OCI-LY7 (cell line): ENCODE results near the gene OTUD5. TPM values are rescaled to one million over a fixed set of nuclear protein-coding genes. Genes with fewer than 3 reads are reported as not detected.

ENCODE experiments used
- BruUV-seq: library from RNA; stranded (reverse); fragments of 400-500 nt; replicated peaks from 2 replicates; lab custom pipeline; 2021; lab: Mats Ljungman, UMichigan
- CTCF ChIA-PET: fragments of 300-600 bp; sonication (Branson Sonifier 250); formaldehyde crosslinking; loops from one replicate; lab custom pipeline; 2022; ENCODE audit warnings: antibody characterized with exemption; ENCODE audit not compliant: unreplicated experiment; lab: Charles Lee
- POLR2A ChIA-PET: fragments of 300-600 bp; sonication (Branson Sonifier 250); formaldehyde crosslinking; loops from one replicate; lab custom pipeline; 2022; ENCODE audit warnings: antibody characterized with exemption; lab: Charles Lee
- DNase-seq: peaks from one replicate; pipeline ENCODE4 v3.0.0-alpha.2; 2015; ENCODE audit warnings: low spot score
- H2AFZ ChIP-seq: fragments of 200-600 bp; sonication (generic), shearing (Covaris generic); 2 replicates; pipeline ENCODE4 v1.6.1; 2014; ENCODE audit warnings: mild to moderate bottlenecking, antibody characterized with exemption, low read length, moderate library complexity
- H3K27ac ChIP-seq: fragments of 200-600 bp; sonication (generic); 2 replicates; pipeline ENCODE4 v1.5.1; 2014; ENCODE audit warnings: mixed run types, low read depth, mild to moderate bottlenecking, moderate library complexity, low read length, inconsistent platforms; ENCODE audit not compliant: poor library complexity, severe bottlenecking
- H3K36me3 ChIP-seq: fragments of 200-600 bp; sonication (generic); 2 replicates; pipeline ENCODE4 v1.6.1; 2014; ENCODE audit warnings: mild to moderate bottlenecking, antibody characterized with exemption, low read length, moderate library complexity, mixed read lengths; ENCODE audit not compliant: insufficient read depth
- H3K4me1 ChIP-seq: fragments of 200-600 bp; sonication (generic); 2 replicates; pipeline ENCODE4 v1.5.1; 2014; ENCODE audit warnings: mild to moderate bottlenecking, low read length; ENCODE audit not compliant: insufficient read depth, poor library complexity, severe bottlenecking
- H3K4me2 ChIP-seq: fragments of 200-600 bp; sonication (generic); 2 replicates; pipeline ENCODE4 v1.6.1; 2014; ENCODE audit warnings: mild to moderate bottlenecking, low read length
- H3K4me3 ChIP-seq: fragments of 200-600 bp; sonication (generic); 2 replicates; pipeline ENCODE4 v1.5.1; 2014; ENCODE audit warnings: mild to moderate bottlenecking, low read depth, low read length; ENCODE audit not compliant: poor library complexity, severe bottlenecking
- H3K79me2 ChIP-seq: fragments of 200-600 bp; sonication (generic); 2 replicates; pipeline ENCODE4 v1.6.1; 2016; ENCODE audit warnings: low read depth, mild to moderate bottlenecking, low read length, moderate library complexity, mixed read lengths; ENCODE audit not compliant: insufficient read depth
- H3K9me2 ChIP-seq: fragments of 200-600 bp; sonication (generic); 2 replicates; pipeline ENCODE4 v1.6.1; 2016; ENCODE audit warnings: mild to moderate bottlenecking, low read length, mixed read lengths; ENCODE audit not compliant: insufficient read depth
- H3K9me3 ChIP-seq: fragments of 200-600 bp; sonication (generic); 2 replicates; pipeline ENCODE4 v1.6.1; 2014; ENCODE audit warnings: mild to moderate bottlenecking, mixed run types, low read length, mixed read lengths
- H4K20me1 ChIP-seq: fragments of 200-600 bp; sonication (generic); 2 replicates; pipeline ENCODE4 v1.6.1; 2014; ENCODE audit warnings: mild to moderate bottlenecking, antibody characterized with exemption, low read length, moderate library complexity, mixed read lengths; ENCODE audit not compliant: insufficient read depth
- CTCF ChIP-seq: fragments of 200-600 bp; sonication (generic); conservative IDR thresholded peaks from 2 replicates; pipeline ENCODE4 v1.5.1; 2014; ENCODE audit warnings: mild to moderate bottlenecking, antibody characterized with exemption, low read length, moderate library complexity, mixed read lengths
- EZH2phosphoT487 ChIP-seq: fragments of 200-600 bp; sonication (generic); IDR thresholded peaks from 2 replicates; pipeline ENCODE4 v1.6.1; 2018; ENCODE audit warnings: low read depth, borderline replicate concordance, mild to moderate bottlenecking, mixed run types, antibody characterized with exemption, low read length, moderate library complexity, mixed read lengths
- intact Hi-C: fragments of 100-400 bp; cut with micrococcal nuclease; formaldehyde crosslinking; loops from one replicate; pipeline ENCODE4 v1.10.0; 2022; ENCODE audit not compliant: unreplicated experiment
- total RNA-seq, 2 experiments: library from RNA; depleted of rRNA in 1 of 2; stranded (reverse); fragments of >200 nt in 1 of 2; shearing (Covaris generic) in 1 of 2; gene quantifications; 2 replicates each; pipeline ENCODE4 v1.2.3, GENCODE V29; 2014 to 2022

Gene OTUD5
- total RNA-seq, 2 experiments from 2014 or later: 38.5 to 55.7 TPM

- no peak overlapping the region for H2AFZ ChIP-seq
- no peaks in the 10 kb centered on the region for H3K9me2 ChIP-seq
- H3K4me1 ChIP-seq: no peaks in the 10 kb centered on the region
- H3K36me3 ChIP-seq: peaks cover 38% of the 10 kb centered on the region
- H3K4me2 ChIP-seq: no peak overlapping the region
- H3K79me2 ChIP-seq: no peaks in the 10 kb centered on the region
- POLR2A ChIA-PET: interaction anchor here (0.6 kb wide), 1 partner anchor 643 kb away, joined by 4 read pairs; no protein-coding TSS in a partner anchor
- H4K20me1 ChIP-seq: no peaks in the 10 kb centered on the region
- DNase-seq: no peak
- no TSS peak for BruUV-seq
- no peaks in the 10 kb centered on the region for H3K9me3 ChIP-seq
- TF ChIP-seq CTCF (no peak), EZH2phosphoT487 (no peak)
- intact Hi-C loops: no loop called here
- H3K4me3 ChIP-seq: no peak overlapping the region
- CTCF ChIA-PET: no interaction called here
- H3K27ac ChIP-seq: no peak overlapping the region
Measured at GRCh38 chrX:48975041-48975440, 17.6 kb upstream of the OTUD5 start.

GRCh38 chrX:48974574-48974973 lies 17.2 kb upstream of the OTUD5 start:
- ChIA-PET POLR2A (interaction anchor here (0.6 to 1.4 kb wide), 2 partner anchors 11 to 643 kb away, joined by 3 to 4 read pairs; no protein-coding TSS in a partner anchor), CTCF (interaction anchor here (0.6 kb wide), 1 partner anchor 160 kb away, joined by 3 read pairs; no protein-coding TSS in a partner anchor)
- H4K20me1 ChIP-seq: no peaks in the 10 kb centered on the region
- BruUV-seq: no TSS peak
- DNase-seq: no peak
- no peak overlapping the region for H2AFZ ChIP-seq
- intact Hi-C loops: no loop called here
- H3K27ac ChIP-seq: no peak overlapping the region
- TF ChIP-seq CTCF: no peak
- no peak for TF ChIP-seq EZH2phosphoT487
- no peaks in the 10 kb centered on the region for H3K4me1 ChIP-seq
- H3K9me2 ChIP-seq: no peaks in the 10 kb centered on the region
- H3K36me3 ChIP-seq: peaks cover 34% of the 10 kb centered on the region
- H3K79me2 ChIP-seq: no peaks in the 10 kb centered on the region
- H3K9me3 ChIP-seq: no peaks in the 10 kb centered on the region
- no peak overlapping the region for H3K4me2 ChIP-seq
- no peak overlapping the region for H3K4me3 ChIP-seq

- Histone ChIP-seq H3K9me3 (no peaks in the 10 kb centered on the region), H3K27ac (no peak overlapping the region), H3K9me2 (no peaks in the 10 kb centered on the region), H3K4me3 (no peak overlapping the region), H3K4me2 (no peak overlapping the region), H2AFZ (no peak overlapping the region), H4K20me1 (no peaks in the 10 kb centered on the region), H3K36me3 (peaks cover 34% of the 10 kb centered on the region), H3K4me1 (no peaks in the 10 kb centered on the region), H3K79me2 (no peaks in the 10 kb centered on the region)
- CTCF ChIA-PET: interaction anchor here (0.5 to 0.6 kb wide), 2 partner anchors 28 to 160 kb away, joined by 3 to 7 read pairs; partner anchors contain the start of gene GRIPAP1
- DNase-seq: no peak
- TSS peak; percentile 59 for BruUV-seq
- TF ChIP-seq EZH2phosphoT487: no peak
- no peak for TF ChIP-seq CTCF
- POLR2A ChIA-PET: interaction anchor here (1.4 kb wide), 1 partner anchor 11 kb away, joined by 3 read pairs; no protein-coding TSS in a partner anchor
- intact Hi-C loops: no loop called here
Measured at GRCh38 chrX:48974033-48974432, 16.6 kb upstream of the OTUD5 start.
